Spleen (tissue), 7 donors: ENCODE results near the gene ZNF516.

ENCODE experiments used
- CTCF ChIP-seq, 11 experiments: fragments of 200-600 bp in 7 of 11; fragments of 450-650 bp in 4 of 11; sonication (generic) in 4 of 11; IDR thresholded peaks in 8 of 11; conservative IDR thresholded peaks in 3 of 11; 1 replicate in 7 of 11; 2 replicates in 4 of 11; pipeline versions ENCODE4 v1.4.0 to v1.8.0; 2016 to 2021; ENCODE audit warnings: antibody characterized with exemption in 11 of 11, inconsistent platforms in 4 of 11, mild to moderate bottlenecking in 1 of 11
- POLR2A ChIP-seq, 3 donors: fragments of 450-650 bp; IDR thresholded peaks; one replicate each; pipeline ENCODE4 v1.5.1; 2017; ENCODE audit warnings: antibody characterized with exemption in 3 of 3, mild to moderate bottlenecking in 1 of 3
- donor health status: DM: no; HTN: no; CAD: no; lungs with moderate emphysema.
- donor health status: DM: no; HTN: no; CAD: no.
- donor health status: DM: no; HTN: no; CAD: no.

- no peak for TF ChIP-seq POLR2A (IDR thresholded peaks at IDR 0.05)
- no peak for TF ChIP-seq CTCF (IDR thresholded peaks at IDR 0.05 in 8 of 11, conservative IDR thresholded peaks at IDR 0.05 in 3 of 11)
These were observed 171.2 kb downstream of the ZNF516 start for GRCh38 chr18:76323891-76324290.
